CD4-positive, alpha-beta T cell (primary cell): ENCODE measurements around the gene PGS1. TPM values are rescaled to one million over a fixed set of nuclear protein-coding genes. Genes with fewer than 3 reads are reported as not detected.

Experiments
- ATAC-seq: fragments of 200-7000 bp; cut with Tn5 transposase; one replicate; pipeline ENCODE4 v1.10.0; 2022; ENCODE audit warnings: mild to moderate bottlenecking; ENCODE audit not compliant: poor library complexity
- CTCF ChIA-PET: fragments of 350-600 bp; sonication (Branson Sonifier 250); formaldehyde crosslinking; loops from one replicate; lab custom pipeline; 2021; ENCODE audit warnings: antibody characterized with exemption, inconsistent platforms; lab: Charles Lee
- POLR2A ChIA-PET: fragments of 350-600 bp; sonication (Branson Sonifier 250); formaldehyde crosslinking; loops from one replicate; lab custom pipeline; 2021; ENCODE audit warnings: antibody characterized with exemption, inconsistent platforms; lab: Charles Lee
- DNase-seq, 14 experiments: peaks; one replicate each; pipeline ENCODE4 v3.0.0-alpha.2; 2013 to 2020; ENCODE audit warnings: mixed read lengths in 2 of 14
- H3K27ac ChIP-seq, 2 donors: one replicate each; pipeline versions ENCODE4 v1.5.1 to v1.7.0; 2013; ENCODE audit warnings: low read length in 2 of 2, low read depth in 1 of 2, mild to moderate bottlenecking in 1 of 2
- H3K27me3 ChIP-seq, 2 experiments: 1 replicate in 1 of 2; 2 replicates in 1 of 2; pipeline versions ENCODE4 v1.6.1 to v1.7.0; 2013; ENCODE audit warnings: low read length in 2 of 2, control low read depth in 1 of 2, mild to moderate bottlenecking in 1 of 2, moderate library complexity in 1 of 2; ENCODE audit not compliant: insufficient read depth in 2 of 2, control insufficient read depth in 1 of 2
- H3K36me3 ChIP-seq: one replicate; pipeline ENCODE4 v1.6.1; 2013; ENCODE audit warnings: low read length, control low read depth; ENCODE audit not compliant: insufficient read depth
- H3K4me1 ChIP-seq: one replicate; pipeline ENCODE4 v1.6.1; 2013; ENCODE audit warnings: low read length, control low read depth; ENCODE audit not compliant: insufficient read depth
- H3K4me3 ChIP-seq: one replicate; pipeline ENCODE4 v1.5.1; 2013; ENCODE audit warnings: mild to moderate bottlenecking, low read length, moderate library complexity
- H3K9me3 ChIP-seq, 2 experiments: 1 replicate in 1 of 2; 2 replicates in 1 of 2; pipeline versions ENCODE4 v1.6.1 to v1.7.0; 2013; ENCODE audit warnings: low read length in 2 of 2, mild to moderate bottlenecking in 2 of 2, control low read depth in 1 of 2, moderate library complexity in 1 of 2; ENCODE audit not compliant: control insufficient read depth in 1 of 2, insufficient read depth in 1 of 2
- H3K27ac Mint-ChIP-seq: one replicate; pipeline ENCODE4 v1.8.0; 2020; ENCODE audit warnings: mixed read lengths
- H3K27me3 Mint-ChIP-seq: one replicate; pipeline ENCODE4 v1.8.0; 2021; ENCODE audit warnings: mixed read lengths
- H3K36me3 Mint-ChIP-seq: one replicate; pipeline ENCODE4 v1.8.0; 2021; ENCODE audit warnings: low read depth, mixed read lengths
- H3K4me1 Mint-ChIP-seq: one replicate; pipeline ENCODE4 v1.8.0; 2021; ENCODE audit warnings: low read depth, mixed read lengths
- H3K4me3 Mint-ChIP-seq: one replicate; pipeline ENCODE4 v1.8.0; 2020; ENCODE audit warnings: mild to moderate bottlenecking, mixed read lengths
- H3K9me3 Mint-ChIP-seq: one replicate; pipeline ENCODE4 v1.8.0; 2020; ENCODE audit warnings: mixed read lengths
- intact Hi-C, 2 experiments: fragments of 100-400 bp; cut with DNase I in 1 of 2; cut with micrococcal nuclease in 1 of 2; formaldehyde crosslinking; loops; one replicate each; pipeline versions ENCODE4 v1.15.1 to v1.9.0; 2023 to 2025; cut with DNase I, micrococcal nuclease
- polyA plus RNA-seq, 2 donors: library from polyadenylated mRNA; unstranded; fragments of 120-200 nt; gene quantifications; one replicate each; pipeline ENCODE4 v1.2.1, GENCODE V29; 2013
- total RNA-seq, 174 experiments: library from RNA in 2 of 174; stranded (reverse) in 2 of 174; gene quantifications; one replicate each; pipeline ENCODE4 v1.2.3 and lab custom pipeline; 2021 to 2026
- TF ChIP-seq, protein P1 (sequence below): fragments of 200-600 bp; IDR thresholded peaks from one replicate; pipeline ENCODE4 v1.8.0; 2022; ENCODE audit warnings: antibody characterized with exemption, mild to moderate bottlenecking

Gene PGS1, protein sequence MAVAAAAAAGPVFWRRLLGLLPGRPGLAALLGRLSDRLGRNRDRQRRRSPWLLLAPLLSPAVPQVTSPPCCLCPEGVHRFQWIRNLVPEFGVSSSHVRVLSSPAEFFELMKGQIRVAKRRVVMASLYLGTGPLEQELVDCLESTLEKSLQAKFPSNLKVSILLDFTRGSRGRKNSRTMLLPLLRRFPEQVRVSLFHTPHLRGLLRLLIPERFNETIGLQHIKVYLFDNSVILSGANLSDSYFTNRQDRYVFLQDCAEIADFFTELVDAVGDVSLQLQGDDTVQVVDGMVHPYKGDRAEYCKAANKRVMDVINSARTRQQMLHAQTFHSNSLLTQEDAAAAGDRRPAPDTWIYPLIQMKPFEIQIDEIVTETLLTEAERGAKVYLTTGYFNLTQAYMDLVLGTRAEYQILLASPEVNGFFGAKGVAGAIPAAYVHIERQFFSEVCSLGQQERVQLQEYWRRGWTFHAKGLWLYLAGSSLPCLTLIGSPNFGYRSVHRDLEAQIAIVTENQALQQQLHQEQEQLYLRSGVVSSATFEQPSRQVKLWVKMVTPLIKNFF
- total RNA-seq (10 to 100 TPM; 40.9 to 45.3 TPM), total RNA-seq (lab: John Stamatoyannopoulos, UW) (36.1 to 101 (median 68.1) reads per million in 172 experiments)
- 50.1 TPM for polyA plus RNA-seq (2013, experiment 1 of 2)
- 48.0 TPM for polyA plus RNA-seq (2013, experiment 2 of 2)

DNA sequence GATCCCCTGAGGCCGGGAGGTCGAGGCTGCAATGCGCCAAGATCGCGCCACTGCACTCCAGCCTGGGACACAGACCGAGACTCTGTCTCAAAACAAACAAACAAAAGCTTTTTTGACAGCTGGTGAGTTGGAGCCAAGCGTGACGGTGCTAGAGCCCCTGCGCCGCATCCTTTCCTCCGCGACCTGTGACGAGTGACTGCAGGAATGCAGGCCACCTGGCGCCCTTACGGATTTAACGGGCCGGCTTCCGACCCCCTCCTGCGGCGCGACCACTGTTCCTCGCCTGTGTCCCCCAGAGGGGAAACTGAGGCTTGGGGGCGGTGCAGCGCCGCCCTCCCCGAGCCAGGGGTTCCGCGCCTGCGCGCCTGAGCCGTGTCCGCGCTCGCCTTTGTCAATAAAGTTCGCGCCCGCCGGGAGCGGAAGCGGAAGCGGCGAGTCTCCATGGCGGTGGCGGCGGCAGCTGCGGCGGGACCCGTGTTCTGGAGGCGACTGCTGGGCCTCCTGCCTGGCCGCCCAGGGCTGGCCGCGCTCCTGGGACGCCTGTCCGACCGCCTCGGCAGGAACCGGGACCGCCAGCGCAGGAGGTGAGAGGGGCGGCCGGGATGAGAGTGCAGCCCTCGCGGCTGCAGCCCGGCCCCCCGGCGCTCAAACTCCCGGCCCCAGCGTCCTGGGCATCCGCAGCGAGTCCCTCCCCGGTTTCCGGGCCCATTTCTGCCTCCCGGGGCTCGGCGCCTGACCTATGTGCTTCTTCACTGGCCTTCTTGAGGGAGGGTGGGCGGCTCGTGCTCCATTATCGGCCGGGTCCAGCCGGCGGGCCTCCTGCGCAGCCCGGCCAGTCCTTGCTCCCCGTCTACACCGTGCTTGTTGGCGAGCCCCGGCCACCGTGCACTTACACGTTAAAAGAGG is at the start of gene PGS1:
TSS of gene PGS1 (plus strand) at position 425 of the 906 bp plus-strand sequence. CDS start at position 442, 17 bp downstream.
- H3K27me3 ChIP-seq, result no peaks in the 10 kb centered on the region
- Mint-ChIP-seq H3K27me3 (no peaks in the 10 kb centered on the region), H3K9me3 (no peaks in the 10 kb centered on the region), H3K27ac (peak within 1 kb of the TSS; percentile 75), H3K4me3 (peak within 1 kb of the TSS; percentile 96), H3K36me3 (peaks cover 21% of the 10 kb centered on the region), H3K4me1 (peaks cover 36% of the 10 kb centered on the region)
- ATAC-seq (peak; percentile 51), DNase-seq (peak; percentile 67 to 90 (median 80))
- ChIA-PET POLR2A (interaction anchor here (0.6 to 1.6 kb wide), 5 partner anchors 19 to 914 kb away, joined by 3 to 7 read pairs (median 3); partner anchors contain the start of gene SOCS3), CTCF (interaction anchor here (1.0 to 4.2 kb wide), 3 partner anchors 17 to 43 kb away, joined by 4 to 19 read pairs (median 9); partner anchors contain the start of gene SOCS3)
- H3K27ac ChIP-seq, result peak within 1 kb of the TSS; percentile 51 to 63
- H3K9me3 ChIP-seq, result no peaks in the 10 kb centered on the region
- H3K4me1 ChIP-seq, result peaks cover 50% of the 10 kb centered on the region
- H3K36me3 ChIP-seq, result no peaks in the 10 kb centered on the region
- TF ChIP-seq, protein P1, sequence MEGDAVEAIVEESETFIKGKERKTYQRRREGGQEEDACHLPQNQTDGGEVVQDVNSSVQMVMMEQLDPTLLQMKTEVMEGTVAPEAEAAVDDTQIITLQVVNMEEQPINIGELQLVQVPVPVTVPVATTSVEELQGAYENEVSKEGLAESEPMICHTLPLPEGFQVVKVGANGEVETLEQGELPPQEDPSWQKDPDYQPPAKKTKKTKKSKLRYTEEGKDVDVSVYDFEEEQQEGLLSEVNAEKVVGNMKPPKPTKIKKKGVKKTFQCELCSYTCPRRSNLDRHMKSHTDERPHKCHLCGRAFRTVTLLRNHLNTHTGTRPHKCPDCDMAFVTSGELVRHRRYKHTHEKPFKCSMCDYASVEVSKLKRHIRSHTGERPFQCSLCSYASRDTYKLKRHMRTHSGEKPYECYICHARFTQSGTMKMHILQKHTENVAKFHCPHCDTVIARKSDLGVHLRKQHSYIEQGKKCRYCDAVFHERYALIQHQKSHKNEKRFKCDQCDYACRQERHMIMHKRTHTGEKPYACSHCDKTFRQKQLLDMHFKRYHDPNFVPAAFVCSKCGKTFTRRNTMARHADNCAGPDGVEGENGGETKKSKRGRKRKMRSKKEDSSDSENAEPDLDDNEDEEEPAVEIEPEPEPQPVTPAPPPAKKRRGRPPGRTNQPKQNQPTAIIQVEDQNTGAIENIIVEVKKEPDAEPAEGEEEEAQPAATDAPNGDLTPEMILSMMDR, result no peak
- intact Hi-C loops, result loop anchor here (1.0 to 5.0 kb wide), 2 partner anchors 18 to 126 kb away; partner anchors contain the start of gene SOCS3 (in 2 of the 2)
- H3K4me3 ChIP-seq, result peak within 1 kb of the TSS; percentile 79

DNA sequence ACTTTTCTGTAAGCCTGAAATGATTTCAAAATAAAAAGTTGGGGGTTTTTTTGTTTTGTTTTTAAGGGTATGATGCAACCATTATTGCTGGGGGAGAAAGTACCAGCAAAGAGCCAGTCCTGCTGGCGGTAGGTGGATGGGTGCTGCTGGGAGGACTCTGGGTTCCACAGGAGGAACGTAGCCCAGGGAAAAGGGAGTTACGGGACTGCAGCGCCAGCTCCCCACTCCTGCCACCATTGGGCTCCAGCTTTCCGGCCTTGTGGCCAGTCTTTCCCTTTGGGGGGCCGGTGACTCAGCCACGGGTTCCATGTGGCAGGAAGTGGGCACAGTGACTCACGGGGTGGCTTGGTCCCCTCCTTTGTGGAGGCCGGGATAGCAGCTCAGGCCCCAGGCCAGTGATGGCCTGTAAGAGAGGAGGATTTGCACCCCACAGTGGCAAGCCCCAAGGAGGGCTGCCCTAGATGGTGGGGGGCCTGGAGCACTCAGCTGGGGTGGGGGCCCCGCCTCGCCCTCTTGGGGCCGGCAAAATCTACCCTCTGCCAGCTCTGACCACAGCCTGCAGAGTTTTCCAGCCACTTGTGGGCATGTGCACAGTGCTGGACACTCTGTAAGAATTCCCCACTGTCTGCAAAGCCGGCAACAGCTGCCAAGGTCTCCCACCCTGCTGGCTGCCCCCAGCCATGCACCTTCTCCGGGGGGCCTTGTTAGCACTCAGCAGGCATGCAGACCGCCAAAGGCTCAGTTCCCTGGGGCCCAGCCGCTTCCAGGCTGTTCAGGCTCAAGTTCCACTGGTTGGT is 49.0 kb upstream of the PGS1 start:
- intact Hi-C loops, result loop anchor here in 1 of 2 experiments (2.0 kb wide), 1 partner anchor 15 kb away; no protein-coding TSS in a partner anchor
- ChIA-PET CTCF (interaction anchor here (1.2 kb wide), 1 partner anchor 92 kb away, joined by 4 read pairs; no protein-coding TSS in a partner anchor), POLR2A (interaction anchor here (0.6 kb wide), 1 partner anchor 15 kb away, joined by 3 read pairs; no protein-coding TSS in a partner anchor)
- Mint-ChIP-seq H3K36me3 (no peaks in the 10 kb centered on the region), H3K27me3 (no peaks in the 10 kb centered on the region), H3K9me3 (no peaks in the 10 kb centered on the region), H3K4me1 (peaks cover 35% of the 10 kb centered on the region), H3K4me3 (no peak overlapping the region), H3K27ac (peak overlapping the region; percentile 37)
- DNase-seq (peak in 3 of 14 experiments; percentile 43 to 72 (median 65)), ATAC-seq (no peak)
- no peaks in the 10 kb centered on the region for H3K36me3 ChIP-seq
- no peak overlapping the region for H3K4me3 ChIP-seq
- H3K9me3 ChIP-seq, result no peaks in the 10 kb centered on the region
- TF ChIP-seq, protein P1, result no peak
- H3K27ac ChIP-seq, result no peak overlapping the region
- H3K4me1 ChIP-seq, result peaks cover 39% of the 10 kb centered on the region
- H3K27me3 ChIP-seq, result no peaks in the 10 kb centered on the region
